HepG2 (cell line): ENCODE data around the gene SH3BGR. TPM values are rescaled to one million over a fixed set of nuclear protein-coding genes. Genes with fewer than 3 reads are reported as not detected.

Experiments
- ATAC-seq: fragments of 200-7000 bp; cut with Tn5 transposase; 3 replicates; pipeline ENCODE4 v1.9.1; 2020; ENCODE audit warnings: mild to moderate bottlenecking, moderate library complexity
- BruUV-seq: library from RNA; stranded (reverse); fragments of 400-500 nt; replicated peaks from 2 replicates; lab custom pipeline; 2021; lab: Mats Ljungman, UMichigan
- CTCF ChIA-PET: fragments of 300-600 bp; formaldehyde crosslinking; extraction: SDS; loops from one replicate; lab custom pipeline; 2021; ENCODE audit warnings: low total read pairs, inconsistent platforms, low intra/inter-chr PET ratio; lab: Yijun Ruan, JAX
- POLR2A ChIA-PET: fragments of 350-600 bp; sonication (Branson Sonifier 250); formaldehyde crosslinking; loops from one replicate; lab custom pipeline; 2020; ENCODE audit warnings: antibody characterized with exemption, inconsistent platforms; lab: Yijun Ruan, JAX
- DNase-seq: peaks from one replicate; pipeline ENCODE4 v3.0.0-alpha.2; 2015; ENCODE audit warnings: low spot score
- FAIRE-seq: peaks from 3 replicates; lab custom pipeline; 2011; peaks lifted over from hg19 to GRCh38; lab: Jason Lieb, UNC
- H2AFZ ChIP-seq: one replicate; pipeline ENCODE4 v1.6.1; 2011; ENCODE audit warnings: low read length, inconsistent platforms
- H3K27ac ChIP-seq: fragments of 300-600 bp; 3 replicates; pipeline ENCODE4 v1.8.0; 2011; ENCODE audit warnings: mixed run types, mild to moderate bottlenecking, mixed read lengths, low read length, inconsistent platforms; ENCODE audit not compliant: insufficient read depth; ENCODE audit errors: extremely low read length
- H3K27me3 ChIP-seq, 2 experiments: fragments of 200-600 bp in 1 of 2; 2 replicates in 1 of 2; 3 replicates in 1 of 2; pipeline versions ENCODE4 v1.6.0 to v1.8.0; 2011; ENCODE audit warnings: low read length in 2 of 2, mild to moderate bottlenecking in 2 of 2, moderate library complexity in 2 of 2, inconsistent platforms in 1 of 2; ENCODE audit not compliant: insufficient read depth in 2 of 2, control insufficient read depth in 1 of 2
- H3K36me3 ChIP-seq, 2 experiments: fragments of 200-600 bp in 1 of 2; replicated peaks in 1 of 2; 2 replicates in 1 of 2; 3 replicates in 1 of 2; pipeline versions ENCODE4 v1.5.1 to v1.8.0; 2011; ENCODE audit warnings: low read length in 2 of 2, inconsistent platforms in 1 of 2; ENCODE audit not compliant: insufficient read depth in 2 of 2, control insufficient read depth in 1 of 2
- H3K4me1 ChIP-seq: 2 replicates; pipeline ENCODE4 v1.5.1; 2012; ENCODE audit warnings: low read length, inconsistent platforms; ENCODE audit not compliant: insufficient read depth
- H3K4me2 ChIP-seq: 2 replicates; pipeline ENCODE4 v1.6.0; 2011; ENCODE audit warnings: low read depth, low read length, inconsistent platforms
- H3K4me3 ChIP-seq, 3 experiments: fragments of 200-600 bp in 1 of 3; sonication (generic), shearing (Covaris generic) in 1 of 3; replicated peaks in 1 of 3; 2 replicates each; pipeline ENCODE4 v1.5.1; 2011 to 2016; ENCODE audit warnings: low read length in 3 of 3, inconsistent platforms in 2 of 3, low read depth in 2 of 3, mild to moderate bottlenecking in 2 of 3, control low read depth in 1 of 3, mixed read lengths in 1 of 3; ENCODE audit not compliant: insufficient read depth in 1 of 3
- H3K79me2 ChIP-seq: one replicate; pipeline ENCODE4 v1.6.1; 2011; ENCODE audit warnings: low read length, inconsistent platforms; ENCODE audit not compliant: insufficient read depth
- H3K9ac ChIP-seq: 2 replicates; pipeline ENCODE4 v1.6.0; 2011; ENCODE audit warnings: mild to moderate bottlenecking, low read depth, low read length, inconsistent platforms; ENCODE audit not compliant: insufficient read depth
- H3K9me3 ChIP-seq: 2 replicates; pipeline ENCODE4 v1.5.1; 2012; ENCODE audit warnings: mild to moderate bottlenecking, low read length
- H4K20me1 ChIP-seq: 2 replicates; pipeline ENCODE4 v1.6.0; 2011; ENCODE audit warnings: inconsistent platforms, mild to moderate bottlenecking, low read length, moderate library complexity; ENCODE audit not compliant: insufficient read depth
- ARNTL ChIP-seq: sonication (generic); formaldehyde crosslinking; IDR thresholded peaks from 2 replicates; pipeline ENCODE4 v1.4.0; 2020; ENCODE audit warnings: mild to moderate bottlenecking, missing genetic modification reagents
- BHLHE40 ChIP-seq: IDR thresholded peaks from 2 replicates; pipeline ENCODE4 v1.6.1; 2011; ENCODE audit warnings: low read length, improper control_type of control experiment
- BORCS8-MEF2B ChIP-seq: sonication (generic); formaldehyde crosslinking; IDR thresholded peaks from 2 replicates; pipeline ENCODE4 v1.8.0; 2022; ENCODE audit warnings: mild to moderate bottlenecking, missing genetic modification reagents
- CCAR2 ChIP-seq: fragments of 200-400 bp; formaldehyde crosslinking; optimal IDR thresholded peaks from 2 replicates; pipeline ENCODE3; 2018; ENCODE audit warnings: low read depth, mild to moderate bottlenecking, low read length, moderate library complexity
- FOXA1 ChIP-seq, 2 experiments: fragments of 450-650 bp in 1 of 2; sonication (generic) in 1 of 2; formaldehyde crosslinking in 1 of 2; IDR thresholded peaks; 2 replicates each; pipeline versions ENCODE4 v1.4.0 to v1.6.1; 2016 to 2020; ENCODE audit warnings: missing genetic modification reagents in 1 of 2
- LCORL ChIP-seq, 2 experiments: fragments of 450-650 bp in 1 of 2; sonication (generic) in 1 of 2; formaldehyde crosslinking in 1 of 2; IDR thresholded peaks; 2 replicates each; pipeline versions ENCODE4 v1.5.0 to v1.6.1; 2017 to 2020; ENCODE audit warnings: antibody characterized with exemption in 1 of 2, missing genetic modification reagents in 1 of 2
- MBD4 ChIP-seq: IDR thresholded peaks from 2 replicates; pipeline ENCODE4 v1.6.1; 2012; ENCODE audit warnings: low read length, inconsistent platforms, borderline replicate concordance
- MTF1 ChIP-seq: sonication (generic); formaldehyde crosslinking; IDR thresholded peaks from 2 replicates; pipeline ENCODE4 v1.5.0; 2020; ENCODE audit warnings: missing genetic modification reagents
- NPAS2 ChIP-seq: sonication (generic); formaldehyde crosslinking; IDR thresholded peaks from 2 replicates; pipeline ENCODE4 v1.8.0; 2022; ENCODE audit warnings: mild to moderate bottlenecking, missing genetic modification reagents, borderline replicate concordance
- PCBP1 ChIP-seq: fragments of 200-400 bp; formaldehyde crosslinking; IDR thresholded peaks from 2 replicates; pipeline ENCODE4 v1.6.1; 2017; ENCODE audit warnings: mild to moderate bottlenecking, low read depth, low read length, borderline replicate concordance
- RCOR2 ChIP-seq: IDR thresholded peaks from 2 replicates; pipeline ENCODE4 v1.6.1; 2016; ENCODE audit warnings: missing biosample characterization, missing genetic modification reagents
- SKIL ChIP-seq: sonication (generic); formaldehyde crosslinking; IDR thresholded peaks from 2 replicates; pipeline ENCODE4 v1.8.0; 2022; ENCODE audit warnings: missing genetic modification reagents, mild to moderate bottlenecking, moderate library complexity, borderline replicate concordance
- U2AF1 ChIP-seq: fragments of 200-400 bp; formaldehyde crosslinking; optimal IDR thresholded peaks from 2 replicates; pipeline ENCODE3; 2017; ENCODE audit warnings: mild to moderate bottlenecking, low read depth, low read length
- ZNF121 ChIP-seq: sonication (generic); formaldehyde crosslinking; IDR thresholded peaks from 2 replicates; pipeline ENCODE4 v1.5.0; 2020; ENCODE audit warnings: mild to moderate bottlenecking, missing genetic modification reagents
- ZNF564 ChIP-seq: sonication (generic); formaldehyde crosslinking; IDR thresholded peaks from 2 replicates; pipeline ENCODE4 v1.8.1; 2023; ENCODE audit warnings: mild to moderate bottlenecking, missing genetic modification reagents
- ZNF709 ChIP-seq: sonication (generic); formaldehyde crosslinking; IDR thresholded peaks from 2 replicates; pipeline ENCODE4 v1.5.0; 2020; ENCODE audit warnings: mild to moderate bottlenecking, missing genetic modification reagents
- ZNF720 ChIP-seq: sonication (generic); formaldehyde crosslinking; IDR thresholded peaks from 2 replicates; pipeline ENCODE4 v1.4.0; 2020; ENCODE audit warnings: missing genetic modification reagents
- ZNF75D ChIP-seq: sonication (generic); formaldehyde crosslinking; IDR thresholded peaks from 2 replicates; pipeline ENCODE4 v1.8.1; 2023; ENCODE audit warnings: missing genetic modification reagents, mild to moderate bottlenecking, borderline replicate concordance
- ZNF776 ChIP-seq: sonication (generic); formaldehyde crosslinking; IDR thresholded peaks from 2 replicates; pipeline ENCODE4 v1.4.0; 2020; ENCODE audit warnings: mild to moderate bottlenecking, missing genetic modification reagents
- ZNF781 ChIP-seq: sonication (generic); formaldehyde crosslinking; IDR thresholded peaks from 2 replicates; pipeline ENCODE4 v1.5.1; 2020; ENCODE audit warnings: borderline replicate concordance, mild to moderate bottlenecking, missing genetic modification reagents; ENCODE audit errors: not compliant biosample characterization
- ZNF883 ChIP-seq: sonication (generic); formaldehyde crosslinking; IDR thresholded peaks from 2 replicates; pipeline ENCODE4 v1.5.1; 2020; ENCODE audit warnings: mild to moderate bottlenecking, missing genetic modification reagents; ENCODE audit errors: not compliant biosample characterization
- WGBS: methylation state at CpG from one replicate; pipeline ENCODE4 v1.1.6; 2017; ENCODE audit warnings: low lambda C conversion rate; 5-methylcytosine and 5-hydroxymethylcytosine counted together
- in situ Hi-C: cut with HindIII; loops from 2 replicates; pipeline ENCODE4 v1.10.0; 2017; ENCODE audit warnings: low pct_unique_long_range_greater_than_20kb; ENCODE audit not compliant: extremely low pct_ligation_motif_present
- intact Hi-C: fragments of 100-400 bp; cut with micrococcal nuclease; formaldehyde crosslinking; loops from one replicate; pipeline ENCODE4 v1.10.0; 2022; ENCODE audit not compliant: unreplicated experiment
- polyA plus RNA-seq, 8 experiments: library from polyadenylated mRNA; depleted of rRNA in 3 of 8; stranded (reverse) in 7 of 8; unstranded in 1 of 8; fragments of >200 nt; fragmentation: Illumina TruSeq in 4 of 8; extraction: Trizol in 4 of 8; gene quantifications; 2 replicates each; pipeline versions ENCODE4 v1.2.1 to v1.2.3, GENCODE V29; 2011 to 2016; ENCODE audit warnings: low read depth in 4 of 8, missing spikeins in 1 of 8, mixed read lengths in 1 of 8; ENCODE audit not compliant: insufficient read depth in 1 of 8
- total RNA-seq, 5 experiments: library from RNA; depleted of rRNA; stranded (reverse); fragments of >200 nt; fragmentation: Illumina TruSeq; extraction: Trizol; gene quantifications; 2 replicates each; pipeline ENCODE4 v1.2.3, GENCODE V29; 2016; ENCODE audit warnings: low read depth in 1 of 5
- TF ChIP-seq, protein P1 (sequence below): sonication (generic); formaldehyde crosslinking; IDR thresholded peaks from 2 replicates; pipeline ENCODE4 v1.5.0; 2020; ENCODE audit warnings: mild to moderate bottlenecking, missing genetic modification reagents

SH3BGR gene
- total and polyA plus RNA-seq, 2 of the 13 experiments (the other 11 are each of a cell fraction or from before 2014, with no cell fraction given) = 0.48 TPM; not detected in 1

- TF ChIP-seq, protein P1, sequence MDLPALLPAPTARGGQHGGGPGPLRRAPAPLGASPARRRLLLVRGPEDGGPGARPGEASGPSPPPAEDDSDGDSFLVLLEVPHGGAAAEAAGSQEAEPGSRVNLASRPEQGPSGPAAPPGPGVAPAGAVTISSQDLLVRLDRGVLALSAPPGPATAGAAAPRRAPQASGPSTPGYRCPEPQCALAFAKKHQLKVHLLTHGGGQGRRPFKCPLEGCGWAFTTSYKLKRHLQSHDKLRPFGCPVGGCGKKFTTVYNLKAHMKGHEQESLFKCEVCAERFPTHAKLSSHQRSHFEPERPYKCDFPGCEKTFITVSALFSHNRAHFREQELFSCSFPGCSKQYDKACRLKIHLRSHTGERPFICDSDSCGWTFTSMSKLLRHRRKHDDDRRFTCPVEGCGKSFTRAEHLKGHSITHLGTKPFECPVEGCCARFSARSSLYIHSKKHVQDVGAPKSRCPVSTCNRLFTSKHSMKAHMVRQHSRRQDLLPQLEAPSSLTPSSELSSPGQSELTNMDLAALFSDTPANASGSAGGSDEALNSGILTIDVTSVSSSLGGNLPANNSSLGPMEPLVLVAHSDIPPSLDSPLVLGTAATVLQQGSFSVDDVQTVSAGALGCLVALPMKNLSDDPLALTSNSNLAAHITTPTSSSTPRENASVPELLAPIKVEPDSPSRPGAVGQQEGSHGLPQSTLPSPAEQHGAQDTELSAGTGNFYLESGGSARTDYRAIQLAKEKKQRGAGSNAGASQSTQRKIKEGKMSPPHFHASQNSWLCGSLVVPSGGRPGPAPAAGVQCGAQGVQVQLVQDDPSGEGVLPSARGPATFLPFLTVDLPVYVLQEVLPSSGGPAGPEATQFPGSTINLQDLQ (CRISPR knock-in tag) = no peak
- no peak for TF ChIP-seq ZNF883
- TF ChIP-seq MBD4 = no peak
- TF ChIP-seq PCBP1 = no peak
- no peak for TF ChIP-seq SKIL (CRISPR knock-in tag)
- no peak for TF ChIP-seq ZNF75D (CRISPR knock-in tag)
Observed at GRCh38 chr21:39552856-39553255, 101.1 kb downstream of the SH3BGR start (continued).

DNA sequence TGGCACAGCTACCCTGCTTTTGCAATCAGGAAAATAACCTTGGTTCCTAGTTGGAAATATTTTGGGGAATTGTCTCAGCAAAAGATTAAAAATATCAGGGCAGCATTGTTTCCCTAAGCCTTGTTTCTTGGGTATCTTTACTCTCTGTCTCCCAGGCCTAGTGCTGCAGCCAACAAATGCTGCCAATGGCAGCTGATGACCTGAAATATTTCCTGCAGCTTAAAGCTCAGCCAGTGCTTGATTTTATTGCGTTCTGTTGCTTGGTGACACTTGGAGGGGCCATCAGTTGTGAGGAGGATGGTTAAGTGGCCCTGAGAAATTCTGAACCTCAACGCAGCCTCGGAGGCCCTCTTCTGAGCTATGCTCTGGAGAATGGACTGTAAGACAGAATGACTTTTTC is 101.6 kb downstream of the SH3BGR start:
- BruUV-seq = no TSS peak
- no peak overlapping the region for H3K4me3 ChIP-seq
- no peak for DNase-seq
- in situ Hi-C loops (no loop called here), intact Hi-C loops (no loop called here)
- no peak for FAIRE-seq
- no peaks in the 10 kb centered on the region for H4K20me1 ChIP-seq
- no peak overlapping the region for H3K27ac ChIP-seq
- no peaks in the 10 kb centered on the region for H3K36me3 ChIP-seq
- H3K4me1 ChIP-seq = no peaks in the 10 kb centered on the region
- H3K9me3 ChIP-seq = no peaks in the 10 kb centered on the region
- ChIA-PET POLR2A (no interaction called here), CTCF (no interaction called here)
- 11% methylated on average over 3 of the region's 3 CpGs for WGBS
- no peak for ATAC-seq
- no peak overlapping the region for H2AFZ ChIP-seq
- no peaks in the 10 kb centered on the region for H3K79me2 ChIP-seq
- H3K27me3 ChIP-seq = no peaks in the 10 kb centered on the region
- no peak overlapping the region for H3K9ac ChIP-seq
- H3K4me2 ChIP-seq = no peak overlapping the region
- TF ChIP-seq NPAS2 (no peak), ARNTL (CRISPR knock-in tag) (no peak), BHLHE40 (no peak), ZNF564 (CRISPR knock-in tag) (no peak), MTF1 (no peak), ZNF776 (CRISPR knock-in tag) (no peak), ZNF720 (CRISPR knock-in tag) (no peak), ZNF121 (CRISPR knock-in tag) (no peak), RCOR2 (CRISPR knock-in tag) (no peak), FOXA1 (IDR thresholded peaks at IDR 0.05) (no peak), FOXA1 (CRISPR knock-in tag; IDR thresholded peaks at IDR 0.05) (no peak), ZNF781 (CRISPR knock-in tag) (no peak), LCORL (IDR thresholded peaks at IDR 0.05) (no peak), LCORL (CRISPR knock-in tag; IDR thresholded peaks at IDR 0.05) (no peak), ZNF709 (CRISPR knock-in tag) (no peak), U2AF1 (no peak), BORCS8-MEF2B (CRISPR knock-in tag) (no peak), CCAR2 (no peak)
